BLaER1 treated with 17β-estradiol and CSF1 and Interleukin-3, amounts not matched to agents 10 nM and 100 nM (cell line): ENCODE measurements around the gene CEACAM6.
"Not testable (repeated sequence)": the region's sequence is repeated elsewhere in the genome, so short reads cannot be mapped to it uniquely, and the experiment has no call there.

ENCODE experiments used
- H3K27ac ChIP-seq, 11 experiments: shearing (Covaris generic); formaldehyde crosslinking; 2 replicates each; pipeline ENCODE4 v1.8.1; 2022
- H3K27me3 ChIP-seq, 11 experiments: shearing (Covaris generic); formaldehyde crosslinking; 2 replicates each; pipeline ENCODE4 v1.8.1; 2022
- H3K36me3 ChIP-seq, 11 experiments: shearing (Covaris generic); formaldehyde crosslinking; 2 replicates each; pipeline ENCODE4 v1.8.1; 2022
- H3K4me1 ChIP-seq, 10 experiments: shearing (Covaris generic); formaldehyde crosslinking; 2 replicates each; pipeline ENCODE4 v1.8.1; 2022
- H3K4me2 ChIP-seq, 11 experiments: shearing (Covaris generic); formaldehyde crosslinking; 2 replicates each; pipeline ENCODE4 v1.8.1; 2022
- H3K4me3 ChIP-seq, 10 experiments: shearing (Covaris generic); formaldehyde crosslinking; 2 replicates each; pipeline ENCODE4 v1.8.1; 2022
- H3K9ac ChIP-seq, 11 experiments: shearing (Covaris generic); formaldehyde crosslinking; 2 replicates each; pipeline ENCODE4 v1.8.1; 2022
- H3K9me3 ChIP-seq, 11 experiments: shearing (Covaris generic); formaldehyde crosslinking; replicated peaks in 1 of 11; 2 replicates each; pipeline ENCODE4 v1.8.1; 2022
- H4K20me1 ChIP-seq, 11 experiments: shearing (Covaris generic); formaldehyde crosslinking; 2 replicates each; pipeline ENCODE4 v1.8.1; 2022
- Cebpa-rat ChIP-seq, 11 experiments: shearing (Covaris generic); IDR thresholded peaks; 2 replicates each; pipeline ENCODE4 v1.8.1; 2022

Gene CEACAM6

DNA sequence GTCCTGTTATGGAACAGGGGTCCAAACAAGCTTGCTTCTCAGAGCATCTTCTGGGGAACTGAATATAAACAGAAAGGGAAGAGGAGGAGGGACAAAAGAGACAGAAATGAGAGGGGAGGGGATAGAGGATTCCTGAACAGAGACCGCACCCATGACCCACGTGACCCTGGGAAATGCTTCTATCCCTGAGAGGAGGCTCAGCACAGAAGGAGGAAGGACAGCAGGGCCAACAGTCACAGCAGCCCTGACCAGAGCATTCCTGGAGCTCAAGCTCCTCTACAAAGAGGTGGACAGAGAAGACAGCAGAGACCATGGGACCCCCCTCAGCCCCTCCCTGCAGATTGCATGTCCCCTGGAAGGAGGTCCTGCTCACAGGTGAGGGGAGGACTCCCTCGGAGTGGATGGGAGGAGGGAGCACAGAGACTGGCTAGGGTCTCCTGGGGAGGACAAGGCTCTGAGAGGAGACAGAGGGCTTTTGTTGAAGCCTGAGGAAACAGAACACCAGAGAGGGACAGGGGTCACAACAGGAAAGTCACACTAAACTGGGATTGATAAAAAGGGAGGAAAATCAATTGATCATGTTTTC, at the start of gene CEACAM6:
Gene CEACAM6, plus strand, starts transcription at position 203 of the 586 bp plus-strand sequence. Its CDS starts 109 bp downstream, at position 312.
- Histone ChIP-seq H3K9ac (peak within 1 kb of the TSS in 9 of 11 experiments; percentile 15 to 54 (median 32); a peak in 12 of 22 replicates), H3K4me3 (peak within 1 kb of the TSS in 2 of 10 experiments; percentile 19 to 30; a peak in 3 of 20 replicates)

GRCh38 chr19:41706741-41707501, 48.4 kb upstream of the CEACAM6 start:
- H3K9me3 ChIP-seq = no peaks in the 10 kb centered on the region
- H3K4me3 ChIP-seq = peak overlapping the region; percentile 38 to 64 (median 48); a peak in 13 of 20 replicates
- peaks cover 0 to 43% (median 11%) of the 10 kb centered on the region in 11 experiments; a peak in 12 of 22 replicates for H3K27me3 ChIP-seq
- no peak for TF ChIP-seq Cebpa-rat (IDR thresholded peaks at IDR 0.05)
- no peaks in the 10 kb centered on the region for H3K36me3 ChIP-seq
- H3K27ac ChIP-seq = peak overlapping the region in 3 of 11 experiments; percentile 13 to 38 (median 36); a peak in 2 of 22 replicates
- peak overlapping the region in 5 of 11 experiments; percentile 37 to 54 (median 47); a peak in 6 of 22 replicates for H3K9ac ChIP-seq
- peak overlapping the region; percentile 35 to 89 (median 68); a peak in 21 of 22 replicates for H3K4me2 ChIP-seq
- H4K20me1 ChIP-seq = peaks cover 0 to 42% (median 0%) of the 10 kb centered on the region in 11 experiments; a peak in 4 of 22 replicates
- H3K4me1 ChIP-seq = peaks cover 0 to 15% (median 5%) of the 10 kb centered on the region in 10 experiments; a peak in 7 of 20 replicates

More for the DNA sequence above, at the start of gene CEACAM6:
- TF ChIP-seq Cebpa-rat (IDR thresholded peaks at IDR 0.05) = no peak
- H4K20me1 ChIP-seq = no peaks in the 10 kb centered on the region
- peak within 1 kb of the TSS; percentile 1 to 89 (median 66); a peak in 20 of 22 replicates for H3K4me2 ChIP-seq
- no peaks in the 10 kb centered on the region for H3K27me3 ChIP-seq
- peak within 1 kb of the TSS in 8 of 11 experiments; percentile 9 to 60 (median 38); a peak in 17 of 22 replicates for H3K27ac ChIP-seq
- no peaks in the 10 kb centered on the region for H3K9me3 ChIP-seq
- peaks cover 29 to 95% (median 83%) of the 10 kb centered on the region in 10 experiments for H3K4me1 ChIP-seq
- no peaks in the 10 kb centered on the region for H3K36me3 ChIP-seq

GRCh38 chr19:41707502-41707812, 47.9 kb upstream of the CEACAM6 start:
- peaks cover 0 to 38% (median 11%) of the 10 kb centered on the region in 11 experiments; a peak in 12 of 22 replicates for H3K27me3 ChIP-seq
- H3K36me3 ChIP-seq = no peaks in the 10 kb centered on the region
- H3K4me3 ChIP-seq = no peak overlapping the region
- no peaks in the 10 kb centered on the region for H3K9me3 ChIP-seq
- peak overlapping the region in 2 of 11 experiments; percentile 13 to 38; a peak in 1 of 22 replicates for H3K27ac ChIP-seq
- H4K20me1 ChIP-seq = peaks cover 0 to 40% (median 0%) of the 10 kb centered on the region in 11 experiments; a peak in 3 of 22 replicates
- H3K4me1 ChIP-seq = peaks cover 0 to 15% (median 4%) of the 10 kb centered on the region in 10 experiments; a peak in 7 of 20 replicates
- no peak overlapping the region for H3K9ac ChIP-seq
- no peak for TF ChIP-seq Cebpa-rat (IDR thresholded peaks at IDR 0.05)
- peak overlapping the region in 4 of 11 experiments; percentile 70 to 89 (median 72); a peak in 3 of 22 replicates for H3K4me2 ChIP-seq

GRCh38 chr19:41707871-41708371, 47.4 kb upstream of the CEACAM6 start:
- H3K4me1 ChIP-seq = peaks cover 0 to 15% (median 4%) of the 10 kb centered on the region in 10 experiments; a peak in 6 of 20 replicates
- no peak for TF ChIP-seq Cebpa-rat (IDR thresholded peaks at IDR 0.05)
- no peaks in the 10 kb centered on the region for H3K9me3 ChIP-seq
- H3K4me3 ChIP-seq = no peak overlapping the region
- peaks cover 0 to 33% (median 11%) of the 10 kb centered on the region in 11 experiments; a peak in 12 of 22 replicates for H3K27me3 ChIP-seq
- peaks cover 0 to 40% (median 0%) of the 10 kb centered on the region in 11 experiments; a peak in 3 of 22 replicates for H4K20me1 ChIP-seq
- no peak overlapping the region for H3K9ac ChIP-seq
- H3K4me2 ChIP-seq = no peak overlapping the region; a peak in 1 of 22 replicates
- no peaks in the 10 kb centered on the region for H3K36me3 ChIP-seq
- H3K27ac ChIP-seq = no peak overlapping the region

DNA sequence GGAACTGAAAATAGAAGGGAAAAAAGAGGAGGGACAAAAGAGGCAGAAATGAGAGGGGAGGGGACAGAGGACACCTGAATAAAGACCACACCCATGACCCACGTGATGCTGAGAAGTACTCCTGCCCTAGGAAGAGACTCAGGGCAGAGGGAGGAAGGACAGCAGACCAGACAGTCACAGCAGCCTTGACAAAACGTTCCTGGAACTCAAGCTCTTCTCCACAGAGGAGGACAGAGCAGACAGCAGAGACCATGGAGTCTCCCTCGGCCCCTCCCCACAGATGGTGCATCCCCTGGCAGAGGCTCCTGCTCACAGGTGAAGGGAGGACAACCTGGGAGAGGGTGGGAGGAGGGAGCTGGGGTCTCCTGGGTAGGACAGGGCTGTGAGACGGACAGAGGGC, 46.8 kb upstream of the CEACAM6 start, which contains the start of gene CEACAM5:
Gene CEACAM5, plus strand, starts transcription at position 146 of the 400 bp plus-strand sequence. Its CDS starts 106 bp downstream, at position 252.
- no peak for TF ChIP-seq Cebpa-rat (IDR thresholded peaks at IDR 0.05)
- H3K4me3 ChIP-seq = no peak within 1 kb of the TSS
- H3K4me2 ChIP-seq = peak within 1 kb of the TSS in 1 of 11 experiments; percentile 89; a peak in 2 of 22 replicates
- H3K9ac ChIP-seq = no peak within 1 kb of the TSS
- peaks cover 0 to 15% (median 4%) of the 10 kb centered on the region in 10 experiments; a peak in 6 of 20 replicates for H3K4me1 ChIP-seq
- peaks cover 0 to 38% (median 0%) of the 10 kb centered on the region in 11 experiments; a peak in 2 of 22 replicates for H4K20me1 ChIP-seq
- no peaks in the 10 kb centered on the region for H3K9me3 ChIP-seq
- H3K36me3 ChIP-seq = no peaks in the 10 kb centered on the region
- no peak within 1 kb of the TSS for H3K27ac ChIP-seq
- H3K27me3 ChIP-seq = peaks cover 0 to 28% (median 11%) of the 10 kb centered on the region in 11 experiments; a peak in 12 of 22 replicates

GRCh38 chr19:41709516-41709915, 45.8 kb upstream of the CEACAM6 start:
- H3K4me1 ChIP-seq = peaks cover 0 to 15% (median 4%) of the 10 kb centered on the region in 10 experiments; a peak in 6 of 20 replicates
- H3K27ac ChIP-seq, H3K4me3 ChIP-seq, H3K9me3 ChIP-seq, H3K36me3 ChIP-seq, H3K4me2 ChIP-seq, H3K9ac ChIP-seq: not testable (repeated sequence)
- peaks cover 0 to 29% (median 0%) of the 10 kb centered on the region in 11 experiments; a peak in 2 of 22 replicates for H4K20me1 ChIP-seq
- H3K27me3 ChIP-seq = peaks cover 0 to 18% (median 7%) of the 10 kb centered on the region in 11 experiments; a peak in 12 of 22 replicates

GRCh38 chr19:41709951-41710645, 45.2 kb upstream of the CEACAM6 start:
- TF ChIP-seq Cebpa-rat (IDR thresholded peaks at IDR 0.05) = no peak
- H3K4me2 ChIP-seq = no peak overlapping the region
- no peak overlapping the region for H3K27ac ChIP-seq
- H3K9me3 ChIP-seq = no peaks in the 10 kb centered on the region
- H3K4me1 ChIP-seq = peaks cover 0 to 15% (median 4%) of the 10 kb centered on the region in 10 experiments; a peak in 6 of 20 replicates
- no peak overlapping the region for H3K4me3 ChIP-seq
- H4K20me1 ChIP-seq = peaks cover 0 to 26% (median 0%) of the 10 kb centered on the region in 11 experiments; a peak in 2 of 22 replicates
- H3K9ac ChIP-seq = no peak overlapping the region
- no peaks in the 10 kb centered on the region for H3K36me3 ChIP-seq
- peaks cover 0 to 12% (median 3%) of the 10 kb centered on the region in 11 experiments; a peak in 9 of 22 replicates for H3K27me3 ChIP-seq
